Sigmoid colon (tissue), 7 donors: ENCODE measurements around the gene FANCC. TPM values are rescaled to one million over a fixed set of nuclear protein-coding genes. Genes with fewer than 3 reads are reported as not detected.

ENCODE experiments used
- DNase-seq: peaks from one replicate; pipeline ENCODE4 v3.0.0-alpha.2; 2019
- H3K27ac ChIP-seq, 4 donors: fragments of 200-600 bp; sonication (generic); one replicate each; pipeline ENCODE4 v1.5.1; 2016 to 2019; ENCODE audit warnings: mild to moderate bottlenecking in 1 of 4
- H3K27me3 ChIP-seq, 3 donors: fragments of 200-600 bp; sonication (generic); one replicate each; pipeline ENCODE4 v1.5.1; 2019; ENCODE audit warnings: mild to moderate bottlenecking in 1 of 3
- H3K36me3 ChIP-seq, 4 donors: fragments of 200-600 bp; sonication (generic); one replicate each; pipeline ENCODE4 v1.5.1; 2016 to 2019
- H3K4me1 ChIP-seq, 4 donors: fragments of 200-600 bp; sonication (generic); one replicate each; pipeline ENCODE4 v1.5.1; 2017 to 2019
- H3K4me3 ChIP-seq, 4 donors: fragments of 200-600 bp; sonication (generic); one replicate each; pipeline ENCODE4 v1.5.1; 2017 to 2019; ENCODE audit warnings: mild to moderate bottlenecking in 2 of 4, moderate library complexity in 1 of 4
- H3K9me3 ChIP-seq, 4 donors: fragments of 200-600 bp in 3 of 4; sonication (generic) in 3 of 4; one replicate each; pipeline versions ENCODE4 v1.5.1 to v1.6.1; 2013 to 2019
- CTCF ChIP-seq, 4 experiments: fragments of 450-650 bp in 3 of 4; fragments of 200-600 bp in 1 of 4; IDR thresholded peaks; one replicate each; pipeline ENCODE4 v1.5.1; 2016 to 2019; ENCODE audit warnings: antibody characterized with exemption in 4 of 4, mild to moderate bottlenecking in 3 of 4, moderate library complexity in 2 of 4
- EP300 ChIP-seq, 4 donors: sonication (generic); formaldehyde crosslinking; IDR thresholded peaks; one replicate each; pipeline ENCODE4 v1.6.1; 2017; ENCODE audit warnings: antibody characterized with exemption in 4 of 4
- POLR2A ChIP-seq, 2 donors: fragments of 450-650 bp; IDR thresholded peaks; one replicate each; pipeline ENCODE4 v1.6.1; 2016; ENCODE audit warnings: antibody characterized with exemption in 2 of 2, mild to moderate bottlenecking in 2 of 2, moderate library complexity in 2 of 2
- POLR2AphosphoS5 ChIP-seq, 4 donors: sonication (generic); formaldehyde crosslinking; IDR thresholded peaks; one replicate each; pipeline ENCODE4 v1.6.1; 2017; ENCODE audit warnings: antibody characterized with exemption in 4 of 4
- WGBS, 2 donors: extraction: QIAGEN DNeasy Blood & Tissue Kit; methylation state at CpG; one replicate each; pipeline ENCODE4 v1.1.7; 2013; 5-methylcytosine and 5-hydroxymethylcytosine counted together
- intact Hi-C: fragments of 100-400 bp; cut with DNase I; formaldehyde crosslinking; loops from one replicate; pipeline ENCODE4 v1.15.1; 2023
- polyA plus RNA-seq, 3 donors: library from polyadenylated mRNA; stranded (reverse); fragments of 200-250 nt; gene quantifications; one replicate each; pipeline ENCODE4 v1.2.3, GENCODE V29; 2013
- total RNA-seq, 4 donors: library from RNA; depleted of rRNA; stranded (reverse); fragments of >200 nt; gene quantifications; one replicate each; pipeline ENCODE4 v1.1.0, GENCODE V29; 2016
- donor health status: healthy with polysubstance abuse.
- donor health status: Bipolar disorder and iron deficiency.
- donor health status: healthy.

Gene FANCC
- total and polyA plus RNA-seq, 7 donors, result 2.4 to 10.6 (median 5.3) TPM

- Histone ChIP-seq H3K4me3 (no peak overlapping the region), H3K27me3 (no peaks in the 10 kb centered on the region), H3K27ac (peak overlapping the region in 3 of 4 donors; percentile 12 to 33 (median 28)), H3K9me3 (no peaks in the 10 kb centered on the region), H3K4me1 (peaks cover 2 to 79% (median 62%) of the 10 kb centered on the region in 4 donors), H3K36me3 (peaks cover 0 to 25% (median 0%) of the 10 kb centered on the region in 4 donors)
- TF ChIP-seq POLR2AphosphoS5 (IDR thresholded peaks at IDR 0.05), result no peak
- TF ChIP-seq EP300 (IDR thresholded peaks at IDR 0.05), result no peak
- TF ChIP-seq POLR2A (IDR thresholded peaks at IDR 0.05), result no peak
- no peak for TF ChIP-seq CTCF (IDR thresholded peaks at IDR 0.05)
- WGBS, 2 donors, result 89 to 93% methylated on average over 7 of the region's 7 CpGs
- intact Hi-C loops, result no loop called here
- no peak for DNase-seq
Observed at GRCh38 chr9:95097279-95097678, 220.2 kb downstream of the FANCC start.

- Histone ChIP-seq H3K27ac (peak overlapping the region in 2 of 4 donors; percentile 62 to 99), H3K9me3 (no peaks in the 10 kb centered on the region), H3K4me1 (peaks cover 0 to 79% (median 62%) of the 10 kb centered on the region in 4 donors), H3K4me3 (no peak overlapping the region), H3K36me3 (peaks cover 0 to 25% (median 0%) of the 10 kb centered on the region in 4 donors), H3K27me3 (no peaks in the 10 kb centered on the region)
- intact Hi-C loops, result no loop called here
- DNase-seq, result no peak
- 73 to 83% methylated on average over 6 of the region's 6 CpGs for WGBS, 2 donors
- no peak for TF ChIP-seq CTCF (IDR thresholded peaks at IDR 0.05)
- no peak for TF ChIP-seq POLR2A (IDR thresholded peaks at IDR 0.05)
- TF ChIP-seq EP300 (IDR thresholded peaks at IDR 0.05), result no peak
- TF ChIP-seq POLR2AphosphoS5 (IDR thresholded peaks at IDR 0.05), result no peak
Observed at GRCh38 chr9:95096807-95097206, 220.7 kb downstream of the FANCC start.

- TF ChIP-seq CTCF (IDR thresholded peaks at IDR 0.05) (no peak), POLR2A (IDR thresholded peaks at IDR 0.05) (no peak), EP300 (IDR thresholded peaks at IDR 0.05) (no peak), POLR2AphosphoS5 (IDR thresholded peaks at IDR 0.05) (no peak)
- WGBS, 2 donors, result 92 to 97% methylated on average over 12 of the region's 12 CpGs
- peaks cover 0 to 79% (median 62%) of the 10 kb centered on the region in 4 donors for H3K4me1 ChIP-seq
- H3K27me3 ChIP-seq, result no peaks in the 10 kb centered on the region
- H3K4me3 ChIP-seq, result no peak overlapping the region
- intact Hi-C loops, result no loop called here
- H3K9me3 ChIP-seq, result no peaks in the 10 kb centered on the region
- DNase-seq, result no peak
- peaks cover 0 to 25% (median 0%) of the 10 kb centered on the region in 4 donors for H3K36me3 ChIP-seq
- peak overlapping the region in 3 of 4 donors; percentile 62 to 99 (median 90) for H3K27ac ChIP-seq
Observed at GRCh38 chr9:95096381-95096780, 221.1 kb downstream of the FANCC start.

GRCh38 chr9:95095641-95096355, 221.7 kb downstream of the FANCC start:
- no peaks in the 10 kb centered on the region for H3K27me3 ChIP-seq
- no peaks in the 10 kb centered on the region for H3K9me3 ChIP-seq
- peaks cover 0 to 25% (median 0%) of the 10 kb centered on the region in 4 donors for H3K36me3 ChIP-seq
- no peak overlapping the region for H3K4me3 ChIP-seq
- DNase-seq, result no peak
- WGBS, 2 donors, result 86 to 88% methylated on average over 22 of the region's 22 CpGs
- peaks cover 0 to 79% (median 63%) of the 10 kb centered on the region in 4 donors for H3K4me1 ChIP-seq
- peak overlapping the region in 3 of 4 donors; percentile 62 to 99 (median 90) for H3K27ac ChIP-seq
- TF ChIP-seq POLR2AphosphoS5 (IDR thresholded peaks at IDR 0.05), result no peak
- no peak for TF ChIP-seq EP300 (IDR thresholded peaks at IDR 0.05)
- TF ChIP-seq POLR2A (IDR thresholded peaks at IDR 0.05), result no peak
- no peak for TF ChIP-seq CTCF (IDR thresholded peaks at IDR 0.05)
- intact Hi-C loops, result no loop called here
